M059J (cell line): ENCODE data around the gene GLO1. TPM values are rescaled to one million over a fixed set of nuclear protein-coding genes. Genes with fewer than 3 reads are reported as not detected.

Experiments used
- DNase-seq: peaks from one replicate; pipeline ENCODE4 v3.0.0-alpha.2; 2012; ENCODE audit warnings: low read depth
- total RNA-seq: library from RNA; depleted of rRNA; stranded (reverse); fragments of >200 nt; shearing (Covaris generic); gene quantifications from 2 replicates; pipeline ENCODE4 v1.2.3, GENCODE V29; 2014; rRNA removed

GLO1 gene
- 402 and 419 TPM in 2 replicates for total RNA-seq

DNA sequence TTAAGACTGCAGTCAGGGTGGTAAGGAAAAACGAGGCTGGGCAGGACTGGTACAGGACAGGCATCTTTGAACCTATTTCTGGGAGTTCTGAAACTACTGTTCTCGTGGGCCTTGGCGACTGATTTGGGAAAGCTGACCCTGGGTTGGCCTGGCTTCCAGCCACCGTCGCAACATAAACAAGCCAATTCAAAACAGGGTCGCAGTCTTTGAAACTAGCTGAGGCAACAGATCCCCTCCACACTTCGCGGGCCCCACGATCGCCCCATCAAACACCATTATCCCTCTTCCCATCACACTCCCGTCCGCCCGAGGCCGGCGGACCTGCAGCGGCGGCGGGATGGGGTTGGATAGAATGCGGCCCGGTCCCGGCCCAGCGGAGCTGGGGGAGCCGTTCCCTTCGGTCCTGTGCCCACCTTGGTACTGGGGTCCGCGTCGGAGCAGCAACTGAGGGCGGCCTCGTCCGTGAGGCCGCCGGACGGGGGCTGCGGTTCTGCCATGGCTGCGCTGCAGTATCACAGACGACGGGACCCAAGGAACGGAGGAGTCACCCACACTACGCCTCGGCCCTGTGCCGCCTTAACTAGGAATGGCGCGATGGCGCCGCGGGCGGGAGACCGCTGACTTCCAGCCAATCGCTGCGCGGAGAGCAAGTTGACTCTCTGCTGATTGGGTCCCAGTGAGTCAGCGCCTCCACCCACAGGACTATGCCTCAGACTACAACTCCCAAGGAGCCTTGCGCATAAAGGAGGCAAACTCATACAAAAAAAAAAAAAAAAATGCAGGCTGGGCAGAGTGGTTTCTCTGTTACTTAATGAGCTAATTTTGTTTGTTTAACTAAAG lies at the start of gene GLO1:
Gene GLO1 (minus strand): TSS at position 588 of the 840 bp plus-strand sequence. CDS start 91 bp downstream, at position 497.
- DNase-seq = peak; percentile 100

GRCh38 chr6:38750968-38751615 lies 48.1 kb upstream of the GLO1 start:
- peak; percentile 3 for DNase-seq

DNA sequence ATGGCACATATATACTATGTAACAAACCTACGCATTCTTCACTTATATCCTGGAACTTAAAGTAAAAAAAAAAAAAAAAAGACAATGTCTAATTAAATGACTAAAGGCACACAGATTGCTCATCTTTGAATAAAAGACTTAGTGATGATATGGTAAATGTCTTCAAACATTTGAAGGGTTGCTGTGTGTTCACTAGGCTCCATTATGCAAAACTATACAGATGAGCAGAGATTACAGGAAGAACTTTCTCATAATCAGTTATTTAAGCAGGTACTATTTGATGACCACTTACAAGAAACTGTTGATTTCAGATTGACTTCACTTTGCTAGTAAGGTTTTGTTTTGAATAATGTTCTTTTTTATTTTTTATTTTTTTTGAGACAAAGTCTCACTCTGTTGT lies 46.5 kb upstream of the GLO1 start:
- DNase-seq = no peak

DNA sequence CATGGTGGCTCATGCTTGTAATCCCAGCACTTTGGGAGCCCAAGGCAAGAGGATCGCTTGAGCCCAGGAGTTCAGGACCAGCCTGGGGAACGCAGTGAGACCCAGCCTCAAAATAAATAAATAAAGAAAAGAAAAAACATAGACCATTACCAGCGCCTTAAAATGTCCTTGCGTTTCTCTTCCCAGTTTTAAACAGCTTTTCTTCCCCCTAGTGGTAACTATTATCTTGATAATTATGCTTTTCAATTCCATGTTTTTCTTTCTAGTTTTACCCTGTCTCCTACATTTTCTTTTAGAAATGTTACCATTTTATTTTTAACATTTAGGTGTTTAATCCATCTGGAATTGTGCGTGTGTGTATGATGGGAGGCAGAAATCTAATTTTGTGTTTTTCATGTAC lies 36.6 kb upstream of the GLO1 start:
- no peak for DNase-seq

GRCh38 chr6:38738261-38738660 lies 35.3 kb upstream of the GLO1 start:
- DNase-seq = no peak

DNA sequence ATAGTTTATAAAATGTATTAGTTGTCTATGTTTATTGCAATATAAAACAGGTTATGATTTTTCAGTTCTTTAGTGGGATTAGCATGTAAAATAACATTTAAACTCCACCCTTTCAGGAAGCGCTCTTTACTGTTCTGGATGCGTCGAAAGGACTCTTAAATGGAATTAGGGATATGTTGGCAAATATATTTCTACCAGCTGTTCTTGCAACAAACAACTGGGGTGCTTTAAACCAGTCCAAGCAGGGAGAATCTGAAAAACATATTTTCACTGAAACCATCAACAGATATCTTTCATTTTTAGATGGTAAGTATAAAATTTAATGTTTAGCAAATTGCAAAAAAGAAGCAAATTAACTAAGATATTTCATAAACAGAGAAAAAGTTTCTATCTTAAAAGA lies 34.0 kb upstream of the GLO1 start:
- DNase-seq = no peak

DNA sequence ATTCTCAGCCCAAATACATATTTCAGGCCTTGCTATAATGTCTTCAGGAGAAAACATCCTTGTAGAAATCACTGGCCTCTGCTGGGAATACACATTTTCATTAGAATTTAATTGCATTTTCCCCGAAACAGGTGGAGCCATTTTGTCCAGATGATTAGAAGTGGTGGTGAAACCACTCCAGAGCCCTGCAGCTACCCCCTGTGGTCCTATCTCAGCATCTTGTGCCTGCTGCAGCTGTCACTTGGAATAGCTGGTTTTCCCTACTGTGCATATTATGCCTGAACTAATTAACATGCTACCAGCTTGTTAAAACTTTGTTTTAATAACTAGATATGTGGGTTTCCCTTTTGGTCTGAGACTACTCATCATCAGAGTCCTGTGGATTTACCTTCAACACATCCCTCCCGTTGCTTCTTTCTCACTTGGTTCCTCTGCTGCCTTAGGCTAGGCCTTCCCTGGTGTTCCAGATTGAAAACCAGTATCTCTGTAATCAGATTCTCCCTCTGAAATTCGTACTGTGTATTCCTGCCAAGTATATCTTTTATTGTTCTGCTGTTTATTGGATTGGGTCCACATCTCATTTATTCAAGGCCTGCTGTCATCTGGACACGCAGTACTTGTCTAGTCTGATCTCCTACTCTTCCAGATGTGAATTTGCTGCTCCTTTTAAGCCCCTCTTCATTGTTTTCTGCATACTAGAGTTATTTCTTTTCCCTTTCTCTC lies 27.4 kb upstream of the GLO1 start:
- DNase-seq = no peak

GRCh38 chr6:38728203-38728602 lies 25.3 kb upstream of the GLO1 start:
- no peak for DNase-seq

GRCh38 chr6:38725414-38726183 lies 22.7 kb upstream of the GLO1 start:
- peak; percentile 76 for DNase-seq

GRCh38 chr6:38724343-38724742 lies 21.4 kb upstream of the GLO1 start:
- no peak for DNase-seq

- no peak for DNase-seq
Measured at GRCh38 chr6:38723783-38724182, 20.8 kb upstream of the GLO1 start.

- no peak for DNase-seq
Measured at GRCh38 chr6:38722727-38723334, 19.9 kb upstream of the GLO1 start.

- no peak for DNase-seq
Measured at GRCh38 chr6:38722038-38722437, 19.1 kb upstream of the GLO1 start.

DNA sequence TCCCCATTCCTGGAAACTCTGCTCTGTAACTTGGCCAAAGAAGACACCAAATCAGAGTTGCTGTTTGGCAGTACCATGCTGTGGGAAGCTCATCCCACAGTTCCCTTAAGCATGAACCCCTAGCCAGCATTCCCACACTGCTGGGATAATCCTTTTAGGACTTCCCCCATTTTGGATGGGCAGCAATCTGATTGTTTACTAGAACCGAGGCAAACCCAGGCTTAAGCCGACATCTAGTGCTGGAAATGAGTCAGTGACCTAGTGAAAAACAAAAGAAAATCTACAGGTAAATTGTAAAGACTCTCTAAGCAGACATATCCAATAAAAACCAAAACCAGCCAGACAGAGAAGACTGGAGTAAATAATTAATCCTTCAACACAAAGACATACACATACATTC lies 17.4 kb upstream of the GLO1 start:
- peak; percentile 41 for DNase-seq

DNA sequence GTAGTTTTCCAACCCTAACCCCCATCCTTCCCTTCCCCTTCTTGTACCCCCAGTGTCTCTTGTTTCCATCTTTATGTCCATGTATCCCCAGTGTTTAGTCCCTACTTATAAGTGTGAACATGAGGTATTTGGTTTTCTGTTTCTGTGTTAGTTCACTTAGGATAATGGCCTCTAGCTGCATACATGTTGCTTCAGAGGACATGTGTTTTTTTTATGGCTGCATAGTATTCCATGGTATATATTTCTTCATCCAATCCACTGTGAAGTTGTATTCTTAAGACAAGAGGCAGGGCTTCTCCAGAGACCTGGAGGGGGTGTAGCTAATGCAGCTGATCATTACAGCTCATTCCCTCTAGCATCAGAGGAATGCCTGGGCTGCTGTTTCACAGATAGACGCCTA lies 16.4 kb upstream of the GLO1 start:
- DNase-seq = no peak

- no peak for DNase-seq
Measured at GRCh38 chr6:38716825-38717224, 13.9 kb upstream of the GLO1 start.

- DNase-seq = no peak
Measured at GRCh38 chr6:38715016-38715689, 12.2 kb upstream of the GLO1 start, which contains the start of gene DNAH8. DNAH8 (plus strand) TSS chr6:38715311; CDS start chr6:38722810, 7,499 bp downstream.

GRCh38 chr6:38714239-38715015 lies 11.5 kb upstream of the GLO1 start:
- no peak for DNase-seq

GRCh38 chr6:38713812-38714211 lies 10.9 kb upstream of the GLO1 start:
- peak; percentile 79 for DNase-seq

DNA sequence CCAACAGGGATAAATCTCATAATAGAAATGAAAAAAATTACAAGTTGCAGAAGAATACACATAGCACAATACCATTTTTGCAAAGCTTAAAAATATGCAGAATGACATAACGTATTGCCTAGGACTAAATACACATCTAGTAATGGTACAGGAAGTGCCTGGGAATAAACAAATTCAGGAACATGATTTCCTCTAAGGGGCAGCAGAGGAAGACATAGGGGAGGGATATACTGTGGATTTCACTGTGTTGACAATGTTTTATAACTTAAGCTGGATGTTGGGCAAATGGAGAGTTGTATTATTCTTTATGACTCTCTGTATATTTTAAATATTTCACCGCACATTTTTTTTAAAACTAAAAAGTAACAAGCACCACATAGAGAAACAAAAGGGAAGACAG lies 5.6 kb upstream of the GLO1 start:
- no peak for DNase-seq
